Pancreas (tissue), 10 donors: ENCODE measurements around the gene ACSL3. TPM values are rescaled to one million over a fixed set of nuclear protein-coding genes. Genes with fewer than 3 reads are reported as not detected.

Source experiments
- ATAC-seq, 4 donors: fragments of 200-7000 bp; cut with Tn5 transposase; one replicate each; pipeline versions ENCODE4 v1.8.0 to v1.9.1; 2020; ENCODE audit warnings: mild to moderate bottlenecking in 4 of 4, moderate library complexity in 4 of 4
- DNase-seq, 6 donors: peaks; one replicate each; pipeline ENCODE4 v3.0.0-alpha.2; 2020
- FAIRE-seq: peaks from 2 replicates; lab custom pipeline; 2012; peaks lifted over from hg19 to GRCh38; lab: Jason Lieb, UNC
- H3K27ac ChIP-seq, 4 donors: fragments of 200-600 bp; sonication (generic); 1 replicate in 3 of 4; 2 replicates in 1 of 4; pipeline versions ENCODE4 v1.5.0 to v1.8.0; 2020
- H3K27me3 ChIP-seq, 4 donors: fragments of 200-600 bp; one replicate each; pipeline ENCODE4 v1.8.0; 2021
- H3K36me3 ChIP-seq, 3 donors: fragments of 200-600 bp; sonication (generic) in 1 of 3; one replicate each; pipeline versions ENCODE4 v1.5.0 to v1.8.0; 2020 to 2021
- H3K4me1 ChIP-seq, 3 donors: fragments of 200-600 bp; one replicate each; pipeline ENCODE4 v1.8.0; 2021
- H3K4me3 ChIP-seq, 4 donors: fragments of 200-600 bp; sonication (generic) in 2 of 4; one replicate each; pipeline versions ENCODE4 v1.5.0 to v1.8.0; 2020 to 2021
- H3K9me3 ChIP-seq, 4 donors: fragments of 200-600 bp; one replicate each; pipeline ENCODE4 v1.8.0; 2021
- WGBS, 2 donors: extraction: QIAGEN DNeasy Blood & Tissue Kit; methylation state at CpG; one replicate each; pipeline ENCODE4 v1.1.7; 2013; 5-methylcytosine and 5-hydroxymethylcytosine counted together
- intact Hi-C, 3 donors: fragments of 100-400 bp; cut with DNase I; formaldehyde crosslinking; loops; one replicate each; pipeline versions ENCODE4 v1.11.1 to v1.14.2; 2022
- polyA plus RNA-seq, 2 donors: library from polyadenylated mRNA; stranded (reverse); fragments of 200-250 nt; gene quantifications; one replicate each; pipeline ENCODE4 v1.2.3, GENCODE V29; 2013
- total RNA-seq, 6 donors: library from RNA; stranded (reverse); fragmentation: NEBNext Ultra II Directional in 4 of 6; extraction: Animal tissue kit (Norgen Biotek cat#: 25700) in 4 of 6; gene quantifications; one replicate each; pipeline versions ENCODE4 v1.2.1 to v1.2.4, GENCODE V29; 2021 to 2023
- TF ChIP-seq, protein P1 (sequence below), 4 donors: fragments of 200-600 bp; sonication (generic) in 3 of 4; IDR thresholded peaks; one replicate each; pipeline versions ENCODE4 v1.5.0 to v1.8.0; 2021; ENCODE audit warnings: antibody characterized with exemption in 4 of 4
- donor health status: healthy with polysubstance abuse.
- donor health status: DM: no; HTN: no; CAD: no; lungs with moderate emphysema.
- donor health status: DM: no; HTN: no; CAD: no.
- donor health status: control.
- donor health status: control.
- donor health status: Bipolar disorder and iron deficiency.
- donor health status: DM: yes; HTN: yes; CAD: no.
- donor health status: DM: no; HTN: no; CAD: no.
- donor health status: DM: no; HTN: no; CAD: no.
- donor health status: DM: yes; HTN: yes; CAD: no.

Gene ACSL3
- total and polyA plus RNA-seq, 8 donors: 4.7 to 32.0 (median 15.9) TPM

DNA sequence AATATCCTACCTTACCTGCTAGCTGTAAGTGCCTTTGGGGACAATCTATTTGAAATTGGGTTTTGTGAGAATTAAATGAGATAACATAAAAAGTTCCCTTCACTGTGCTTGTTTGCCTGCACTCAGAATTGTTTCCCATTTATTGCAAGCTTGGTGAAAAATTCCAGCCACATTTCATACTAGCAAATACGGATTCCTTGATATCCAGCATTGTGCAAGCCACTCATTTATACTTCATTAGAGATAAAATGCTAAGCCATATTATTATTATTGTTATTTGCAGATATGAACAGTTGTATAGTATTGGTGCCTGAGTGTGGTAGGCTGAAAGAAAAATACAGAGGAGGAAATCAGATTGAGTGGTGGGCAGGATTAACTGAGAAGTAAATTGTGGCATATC, 31.9 kb downstream of the ACSL3 start:
- ATAC-seq (no peak), DNase-seq (no peak), FAIRE-seq (no peak)
- TF ChIP-seq, protein P1, sequence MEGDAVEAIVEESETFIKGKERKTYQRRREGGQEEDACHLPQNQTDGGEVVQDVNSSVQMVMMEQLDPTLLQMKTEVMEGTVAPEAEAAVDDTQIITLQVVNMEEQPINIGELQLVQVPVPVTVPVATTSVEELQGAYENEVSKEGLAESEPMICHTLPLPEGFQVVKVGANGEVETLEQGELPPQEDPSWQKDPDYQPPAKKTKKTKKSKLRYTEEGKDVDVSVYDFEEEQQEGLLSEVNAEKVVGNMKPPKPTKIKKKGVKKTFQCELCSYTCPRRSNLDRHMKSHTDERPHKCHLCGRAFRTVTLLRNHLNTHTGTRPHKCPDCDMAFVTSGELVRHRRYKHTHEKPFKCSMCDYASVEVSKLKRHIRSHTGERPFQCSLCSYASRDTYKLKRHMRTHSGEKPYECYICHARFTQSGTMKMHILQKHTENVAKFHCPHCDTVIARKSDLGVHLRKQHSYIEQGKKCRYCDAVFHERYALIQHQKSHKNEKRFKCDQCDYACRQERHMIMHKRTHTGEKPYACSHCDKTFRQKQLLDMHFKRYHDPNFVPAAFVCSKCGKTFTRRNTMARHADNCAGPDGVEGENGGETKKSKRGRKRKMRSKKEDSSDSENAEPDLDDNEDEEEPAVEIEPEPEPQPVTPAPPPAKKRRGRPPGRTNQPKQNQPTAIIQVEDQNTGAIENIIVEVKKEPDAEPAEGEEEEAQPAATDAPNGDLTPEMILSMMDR (IDR thresholded peaks at IDR 0.05): no peak
- intact Hi-C loops: no loop called here
- H3K36me3 ChIP-seq: no peaks in the 10 kb centered on the region
- H3K4me3 ChIP-seq: no peak overlapping the region
- H3K27ac ChIP-seq: no peak overlapping the region
- H3K9me3 ChIP-seq: no peaks in the 10 kb centered on the region
- peaks cover 15 to 22% (median 20%) of the 10 kb centered on the region in 3 donors for H3K4me1 ChIP-seq
- WGBS, 2 donors: 73 to 84% methylated on average over 1 of the region's 1 CpG
- no peaks in the 10 kb centered on the region for H3K27me3 ChIP-seq

DNA sequence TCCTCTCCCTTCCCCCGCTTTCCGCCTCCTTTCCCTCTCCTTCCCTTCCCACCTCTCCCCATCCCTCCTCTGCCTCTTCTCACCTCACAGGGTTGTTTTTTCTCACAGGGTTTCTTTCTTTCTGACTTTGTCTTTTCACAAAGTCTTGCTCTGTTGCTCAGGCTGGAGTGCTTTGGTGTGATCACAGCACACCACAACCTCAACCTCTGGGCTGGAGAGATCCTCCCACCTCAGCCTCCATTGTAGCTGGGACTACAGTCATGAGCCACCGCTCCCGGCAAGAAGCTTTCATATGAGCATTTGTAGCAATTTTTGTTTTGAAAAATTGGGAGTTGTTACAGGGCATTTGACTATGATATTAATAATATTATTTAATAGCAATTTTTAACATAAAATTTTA, 32.9 kb downstream of the ACSL3 start:
- Histone ChIP-seq H3K36me3 (no peaks in the 10 kb centered on the region), H3K27me3 (no peaks in the 10 kb centered on the region), H3K4me1 (peaks cover 15 to 22% (median 20%) of the 10 kb centered on the region in 3 donors), H3K9me3 (no peaks in the 10 kb centered on the region), H3K27ac (no peak overlapping the region), H3K4me3 (no peak overlapping the region)
- TF ChIP-seq, protein P1 (IDR thresholded peaks at IDR 0.05): no peak
- 99 to 100% methylated on average over 4 of the region's 4 CpGs for WGBS, 2 donors
- no peak for FAIRE-seq
- no peak for ATAC-seq
- DNase-seq: no peak
- intact Hi-C loops: no loop called here

DNA sequence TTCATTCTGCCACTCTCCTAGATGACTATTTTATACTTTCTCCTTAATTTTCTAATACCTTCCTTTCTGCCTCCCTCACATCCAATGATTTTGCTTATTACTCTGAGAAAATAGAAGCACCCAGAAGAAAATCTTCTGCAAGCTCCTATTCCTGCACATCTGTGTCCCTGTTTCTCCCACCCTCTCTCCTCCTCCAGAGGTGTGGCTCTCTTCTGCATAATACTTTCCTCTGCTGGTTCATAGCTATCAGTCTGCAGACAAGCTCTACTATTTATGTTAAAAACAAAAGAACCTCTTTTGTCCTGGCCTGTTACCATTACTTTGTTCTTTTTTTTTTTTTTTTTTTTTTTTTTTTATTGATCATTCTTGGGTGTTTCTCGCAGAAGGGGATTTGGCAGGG, 34.3 kb downstream of the ACSL3 start:
- no peak overlapping the region for H3K27ac ChIP-seq
- WGBS, 2 donors: no CpG with 5 or more reads among the region's 1 CpG
- no peaks in the 10 kb centered on the region for H3K27me3 ChIP-seq
- no peaks in the 10 kb centered on the region for H3K9me3 ChIP-seq
- H3K4me3 ChIP-seq: no peak overlapping the region
- ATAC-seq (no peak), DNase-seq (no peak), FAIRE-seq (no peak)
- TF ChIP-seq, protein P1 (IDR thresholded peaks at IDR 0.05): no peak
- intact Hi-C loops: no loop called here
- H3K4me1 ChIP-seq: peaks cover 11 to 21% (median 15%) of the 10 kb centered on the region in 3 donors
- H3K36me3 ChIP-seq: no peaks in the 10 kb centered on the region

DNA sequence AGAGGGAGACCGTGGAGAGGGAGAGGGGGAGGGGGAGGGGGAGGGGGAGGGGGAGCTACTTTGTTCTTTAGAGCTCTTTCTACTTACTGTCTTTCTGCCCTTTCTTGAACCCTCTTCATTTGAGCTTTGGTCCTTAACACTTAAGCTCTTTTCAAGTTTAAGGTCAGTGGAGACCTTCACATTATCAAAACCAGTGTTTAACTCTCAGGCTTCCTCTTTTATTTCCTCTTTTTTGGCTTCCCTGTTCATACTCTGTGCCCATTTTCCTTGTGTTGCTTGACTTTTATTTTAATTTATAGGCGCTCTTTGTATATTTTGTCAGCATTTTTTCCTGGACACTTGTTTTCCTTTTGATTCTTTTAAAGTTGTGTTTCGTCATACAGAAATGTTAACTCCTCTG, 37.1 kb downstream of the ACSL3 start:
- FAIRE-seq: no peak
- Histone ChIP-seq H3K36me3 (no peaks in the 10 kb centered on the region), H3K27me3 (no peaks in the 10 kb centered on the region), H3K4me3 (no peak overlapping the region), H3K9me3 (no peaks in the 10 kb centered on the region), H3K27ac (no peak overlapping the region), H3K4me1 (peaks cover 0 to under 1% (median 0%) of the 10 kb centered on the region in 3 donors)
- TF ChIP-seq, protein P1 (IDR thresholded peaks at IDR 0.05): no peak
- no peak for DNase-seq
- 85 to 97% methylated on average over 2 of the region's 3 CpGs for WGBS, 2 donors
- intact Hi-C loops: no loop called here
- ATAC-seq: no peak

DNA sequence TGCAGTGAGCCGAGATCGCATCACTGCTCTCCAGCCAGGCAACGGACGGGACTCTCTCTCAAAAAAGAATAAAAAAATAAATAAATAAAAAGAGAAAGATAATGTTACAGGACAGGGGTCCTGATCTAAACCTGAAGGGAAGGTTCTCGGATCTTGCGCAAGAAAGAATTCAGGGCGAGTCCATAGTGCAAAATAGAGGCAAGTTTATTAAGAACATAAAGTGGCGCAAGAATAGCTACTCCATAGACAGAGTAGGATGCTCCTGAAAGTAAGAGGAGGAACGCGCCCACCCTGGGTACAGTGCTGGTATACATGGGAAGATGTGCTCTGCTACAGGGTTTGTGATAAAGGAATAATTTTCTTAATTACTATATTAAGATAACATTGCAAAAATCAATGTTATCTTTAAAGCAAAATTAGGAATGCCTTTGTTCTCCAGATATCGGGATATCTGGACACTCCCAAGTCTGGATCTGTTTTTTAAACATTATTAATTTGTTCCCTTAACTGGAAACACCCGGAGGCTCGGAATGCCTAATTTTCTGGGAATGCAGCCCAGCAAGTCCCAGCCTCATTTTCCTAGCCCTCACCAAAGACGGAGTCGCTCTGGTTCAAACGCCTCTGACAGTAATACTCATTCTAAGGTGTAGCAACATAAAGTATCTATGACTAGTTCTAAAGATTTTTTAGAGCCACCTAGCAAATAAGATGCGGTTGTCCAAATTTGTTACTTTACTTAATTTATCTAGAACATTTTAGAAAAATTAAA, 38.8 kb downstream of the ACSL3 start:
- WGBS, 2 donors: 85 to 87% methylated on average over 17 of the region's 17 CpGs
- TF ChIP-seq, protein P1 (IDR thresholded peaks at IDR 0.05): no peak
- H3K27ac ChIP-seq: no peak overlapping the region
- intact Hi-C loops: loop anchor here in 2 of 3 donors (10.0 kb wide), 1 partner anchor 195 kb away; no protein-coding TSS in a partner anchor
- H3K4me3 ChIP-seq: no peak overlapping the region
- DNase-seq (no peak), ATAC-seq (no peak), FAIRE-seq (no peak)
- peaks cover 0 to 8% (median 5%) of the 10 kb centered on the region in 3 donors for H3K4me1 ChIP-seq
- H3K9me3 ChIP-seq: no peaks in the 10 kb centered on the region
- H3K36me3 ChIP-seq: no peaks in the 10 kb centered on the region
- no peaks in the 10 kb centered on the region for H3K27me3 ChIP-seq
